K562 (cell line): ENCODE results near the gene TTC39B. TPM values are rescaled to one million over a fixed set of nuclear protein-coding genes. Genes with fewer than 3 reads are reported as not detected.

Source experiments
- BRF1 ChIP-seq: IDR thresholded peaks from 3 replicates; pipeline ENCODE4 v1.6.1; 2011; ENCODE audit warnings: borderline replicate concordance, mild to moderate bottlenecking; ENCODE audit not compliant: insufficient read length; ENCODE audit errors: extremely low read depth
- CREM ChIP-seq: IDR thresholded peaks from 2 replicates; pipeline ENCODE4 v1.6.1; 2014; ENCODE audit warnings: antibody characterized with exemption, low read depth
- FOXM1 ChIP-seq, 2 experiments: fragments of 450-650 bp in 1 of 2; sonication (generic) in 1 of 2; formaldehyde crosslinking in 1 of 2; IDR thresholded peaks; 2 replicates each; pipeline versions ENCODE4 v1.6.1 to v1.9.0; 2017 to 2022; ENCODE audit warnings: low read depth in 2 of 2, mild to moderate bottlenecking in 2 of 2, missing genetic modification reagents in 1 of 2, moderate library complexity in 1 of 2
- HNRNPH1 ChIP-seq: fragments of 200-400 bp; formaldehyde crosslinking; optimal IDR thresholded peaks from 2 replicates; pipeline ENCODE3; 2017; ENCODE audit warnings: low read depth, mild to moderate bottlenecking, low read length, moderate library complexity
- ILK ChIP-seq: fragments of 450-650 bp; IDR thresholded peaks from 2 replicates; pipeline ENCODE4 v1.6.1; 2016; ENCODE audit warnings: missing genetic modification characterization, low read depth, mild to moderate bottlenecking, missing compliant biosample characterization, moderate library complexity, borderline replicate concordance
- MTA2 ChIP-seq: fragments of 450-650 bp; IDR thresholded peaks from 2 replicates; pipeline ENCODE4 v1.6.1; 2016; ENCODE audit warnings: low read depth
- MYC ChIP-seq, 2 experiments: fragments of 250-450 bp in 1 of 2; sonication (Bioruptor Pico) in 1 of 2; IDR thresholded peaks; 2 replicates each; pipeline versions ENCODE4 v1.5.1 to v1.6.1; 2012 to 2021; ENCODE audit warnings: low read depth in 2 of 2, borderline replicate concordance in 1 of 2, improper control_type of control experiment in 1 of 2, low read length in 1 of 2, mild to moderate bottlenecking in 1 of 2, moderate library complexity in 1 of 2
- PBX2 ChIP-seq, 2 experiments: IDR thresholded peaks in 1 of 2; conservative IDR thresholded peaks in 1 of 2; 2 replicates each; pipeline ENCODE4 v1.6.1; 2016; ENCODE audit warnings: low read depth in 2 of 2, mild to moderate bottlenecking in 1 of 2, missing compliant biosample characterization in 1 of 2, missing genetic modification characterization in 1 of 2, moderate library complexity in 1 of 2
- PKNOX1 ChIP-seq: fragments of 450-650 bp; IDR thresholded peaks from 2 replicates; pipeline ENCODE4 v1.6.1; 2016
- POLR3G ChIP-seq: IDR thresholded peaks from 2 replicates; pipeline ENCODE4 v1.6.1; 2011; ENCODE audit not compliant: insufficient read length, insufficient replicate concordance; ENCODE audit errors: extremely low read depth
- PTBP1 ChIP-seq: fragments of 200-400 bp; formaldehyde crosslinking; IDR thresholded peaks from 2 replicates; pipeline ENCODE4 v1.6.1; 2017; ENCODE audit warnings: low read depth, low read length
- RHOXF2B ChIP-seq: fragments of 250-450 bp; sonication (Bioruptor Pico); conservative IDR thresholded peaks from 2 replicates; pipeline ENCODE4 v1.5.1; 2021
- TSC22D4 ChIP-seq: fragments of 450-650 bp; IDR thresholded peaks from 2 replicates; pipeline ENCODE4 v1.6.1; 2016; ENCODE audit warnings: missing genetic modification characterization, missing biosample characterization, control low read depth
- XRCC3 ChIP-seq: fragments of 450-650 bp; IDR thresholded peaks from 2 replicates; pipeline ENCODE4 v1.6.1; 2017; ENCODE audit warnings: mild to moderate bottlenecking, moderate library complexity
- ZBTB26 ChIP-seq: fragments of 450-650 bp; formaldehyde crosslinking; IDR thresholded peaks from 2 replicates; pipeline ENCODE4 v1.4.0; 2022; ENCODE audit warnings: missing genetic modification characterization
- ZNF175 ChIP-seq: fragments of 200-800 bp; sonication (Bioruptor generic); IDR thresholded peaks from 2 replicates; pipeline ENCODE4 v1.6.1; 2016; ENCODE audit warnings: low read depth, mild to moderate bottlenecking, missing genetic modification characterization, missing compliant biosample characterization
- ZNF57 ChIP-seq: fragments of 450-650 bp; formaldehyde crosslinking; IDR thresholded peaks from 2 replicates; pipeline ENCODE4 v1.4.0; 2020; ENCODE audit warnings: mild to moderate bottlenecking, moderate library complexity
- ZNF778 ChIP-seq: fragments of 450-650 bp; formaldehyde crosslinking; IDR thresholded peaks from 2 replicates; pipeline ENCODE4 v1.4.0; 2020; ENCODE audit warnings: mild to moderate bottlenecking, moderate library complexity
- polyA plus RNA-seq, 8 experiments: library from polyadenylated mRNA; depleted of rRNA in 4 of 8; stranded (reverse) in 5 of 8; unstranded in 3 of 8; fragments of >200 nt; fragmentation: Nextera tagmentation in 2 of 8; fragmentation: Illumina TruSeq in 1 of 8; extraction: Ambion mirVana in 2 of 8; extraction: Trizol in 1 of 8; gene quantifications; 2 replicates each; pipeline versions ENCODE4 v1.2.1 to v1.2.3, GENCODE V29; 2011 to 2014; ENCODE audit warnings: inconsistent platforms in 1 of 8, missing spikeins in 1 of 8
- total RNA-seq, 7 experiments: library from RNA; depleted of rRNA in 6 of 7; stranded (reverse); fragments of >200 nt in 6 of 7; fragmentation: Illumina TruSeq in 2 of 7; extraction: Trizol in 2 of 7; gene quantifications; 2 replicates each; pipeline versions ENCODE4 v1.2.1 to v1.2.3, GENCODE V29; 2011 to 2021; ENCODE audit warnings: low replicate concordance in 1 of 7

TTC39B gene
- total and polyA plus RNA-seq, 9 of the 15 experiments (the other 6 are each of a cell fraction or from before 2014, with no cell fraction given), result 0.32 to 1.2 (median 0.95) TPM

GRCh38 chr9:15293804-15294316 lies 13.2 kb downstream of the TTC39B start (continued):
- no peak for TF ChIP-seq ILK (tag)
- no peak for TF ChIP-seq MTA2
- no peak for TF ChIP-seq ZNF778 (CRISPR knock-in tag)
- no peak for TF ChIP-seq PBX2 (CRISPR knock-in tag; IDR thresholded peaks at IDR 0.05; ENCODE audit: low read depth)
- TF ChIP-seq PBX2 (tag; conservative IDR thresholded peaks at IDR 0.05; ENCODE audit: low read depth), result peak; percentile 84
- TF ChIP-seq XRCC3, result no peak
- TF ChIP-seq HNRNPH1, result no peak
- TF ChIP-seq CREM, result peak; percentile 40; the same call in 1 of the 2 replicates
- TF ChIP-seq RHOXF2B, result no peak
- TF ChIP-seq PKNOX1, result peak; percentile 86
- peak; percentile 94 for TF ChIP-seq FOXM1 (IDR thresholded peaks at IDR 0.05; ENCODE audit: low read depth)
- no peak for TF ChIP-seq FOXM1 (CRISPR knock-in tag; IDR thresholded peaks at IDR 0.05; ENCODE audit: low read depth)
- TF ChIP-seq POLR3G, result no peak
- TF ChIP-seq ZBTB26, result no peak
- no peak for TF ChIP-seq PTBP1
- no peak for TF ChIP-seq TSC22D4 (tag)
- 0 out of 2 replicates have a peak, but pooled peaks have one; percentile 26 for TF ChIP-seq MYC (IDR thresholded peaks at IDR 0.05; ENCODE audit: low read depth, low read length)
- TF ChIP-seq MYC (CRISPR knock-in tag; IDR thresholded peaks at IDR 0.05; ENCODE audit: borderline replicate concordance, low read depth), result no peak
- no peak for TF ChIP-seq ZNF57 (CRISPR knock-in tag)
- TF ChIP-seq BRF1, result no peak
- no peak for TF ChIP-seq ZNF175
